Liver (tissue), 3 donors: ENCODE results near the gene PPIL3.

ENCODE experiments used
- CTCF ChIP-seq: fragments of 150-350 bp; IDR thresholded peaks from 2 replicates; pipeline ENCODE4 v1.5.1; 2017; ENCODE audit warnings: improper control_type of control experiment, low read depth, low read length; ENCODE audit not compliant: missing input control
- GABPA ChIP-seq, 2 donors: IDR thresholded peaks in 1 of 2; conservative IDR thresholded peaks in 1 of 2; 2 replicates each; pipeline ENCODE4 v1.6.1; 2016; ENCODE audit warnings: antibody characterized with exemption in 2 of 2, mild to moderate bottlenecking in 1 of 2, moderate library complexity in 1 of 2
- HNF4A ChIP-seq, 2 donors: conservative IDR thresholded peaks; 2 replicates each; pipeline ENCODE4 v1.6.1; 2016; ENCODE audit warnings: antibody characterized with exemption in 2 of 2, mild to moderate bottlenecking in 2 of 2
- HNF4G ChIP-seq: IDR thresholded peaks from 2 replicates; pipeline ENCODE4 v1.6.1; 2016; ENCODE audit warnings: antibody characterized with exemption
- MAX ChIP-seq: IDR thresholded peaks from 2 replicates; pipeline ENCODE4 v1.6.1; 2016; ENCODE audit warnings: antibody characterized with exemption
- RAD21 ChIP-seq, 2 donors: IDR thresholded peaks; 2 replicates each; pipeline ENCODE4 v1.6.1; 2016; ENCODE audit warnings: antibody characterized with exemption in 2 of 2, mild to moderate bottlenecking in 2 of 2
- REST ChIP-seq: IDR thresholded peaks from 2 replicates; pipeline ENCODE4 v1.6.1; 2016; ENCODE audit warnings: antibody characterized with exemption, mild to moderate bottlenecking
- RXRA ChIP-seq, 2 donors: IDR thresholded peaks; 2 replicates each; pipeline ENCODE4 v1.6.1; 2017 to 2018; ENCODE audit warnings: antibody characterized with exemption in 2 of 2, mild to moderate bottlenecking in 1 of 2
- SP1 ChIP-seq: IDR thresholded peaks from 2 replicates; pipeline ENCODE4 v1.6.1; 2018; ENCODE audit warnings: antibody characterized with exemption, mild to moderate bottlenecking
- TAF1 ChIP-seq: conservative IDR thresholded peaks from 2 replicates; pipeline ENCODE4 v1.6.1; 2016; ENCODE audit warnings: antibody characterized with exemption, mild to moderate bottlenecking
- YY1 ChIP-seq: IDR thresholded peaks from 2 replicates; pipeline ENCODE4 v1.6.1; 2016; ENCODE audit warnings: antibody characterized with exemption, mild to moderate bottlenecking
- donor health status: healthy.
- donor health status: healthy.

GRCh38 chr2:200851398-200852248, 37.3 kb downstream of the PPIL3 start:
- TF ChIP-seq REST (no peak), CTCF (no peak), HNF4A (conservative IDR thresholded peaks at IDR 0.05) (no peak), MAX (no peak), SP1 (no peak), RAD21 (IDR thresholded peaks at IDR 0.05) (no peak), RXRA (IDR thresholded peaks at IDR 0.05) (no peak), YY1 (no peak), TAF1 (no peak), HNF4G (no peak), GABPA (IDR thresholded peaks at IDR 0.05 in 1 of 2, conservative IDR thresholded peaks at IDR 0.05 in 1 of 2) (no peak)
